GM19043 (cell line): Measurements from ENCODE around the gene PRKD1.
"Not testable (repeated sequence)": the region's sequence is repeated elsewhere in the genome, so short reads cannot be mapped to it uniquely, and the experiment has no call there.

Experiments used
- ATAC-seq: cut with Tn5 transposase; IDR thresholded peaks from one replicate; pipeline ENCODE4 v1.9.1; 2021; ENCODE audit warnings: low read depth; ENCODE audit not compliant: unreplicated experiment

The PRKD1 gene

DNA sequence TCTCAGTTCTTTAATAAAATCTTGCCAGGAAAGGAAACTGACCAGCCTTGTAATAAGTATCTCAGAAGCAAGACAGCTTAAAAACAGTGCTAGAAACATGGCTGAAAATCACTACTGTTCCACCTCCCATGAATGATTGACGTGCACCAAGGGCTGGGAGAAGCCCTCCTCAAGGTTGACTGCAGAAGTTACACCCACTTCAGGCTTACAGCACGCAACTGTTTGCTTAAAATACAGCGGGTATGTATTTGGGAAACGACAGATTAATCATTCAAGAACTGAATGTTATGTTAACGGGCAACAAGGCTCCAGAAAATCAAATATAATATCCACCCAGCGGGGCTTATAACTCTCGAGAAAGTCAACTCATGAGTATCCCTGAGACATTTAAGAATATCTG lies 22.1 kb downstream of the PRKD1 start:
- no peak for ATAC-seq

DNA sequence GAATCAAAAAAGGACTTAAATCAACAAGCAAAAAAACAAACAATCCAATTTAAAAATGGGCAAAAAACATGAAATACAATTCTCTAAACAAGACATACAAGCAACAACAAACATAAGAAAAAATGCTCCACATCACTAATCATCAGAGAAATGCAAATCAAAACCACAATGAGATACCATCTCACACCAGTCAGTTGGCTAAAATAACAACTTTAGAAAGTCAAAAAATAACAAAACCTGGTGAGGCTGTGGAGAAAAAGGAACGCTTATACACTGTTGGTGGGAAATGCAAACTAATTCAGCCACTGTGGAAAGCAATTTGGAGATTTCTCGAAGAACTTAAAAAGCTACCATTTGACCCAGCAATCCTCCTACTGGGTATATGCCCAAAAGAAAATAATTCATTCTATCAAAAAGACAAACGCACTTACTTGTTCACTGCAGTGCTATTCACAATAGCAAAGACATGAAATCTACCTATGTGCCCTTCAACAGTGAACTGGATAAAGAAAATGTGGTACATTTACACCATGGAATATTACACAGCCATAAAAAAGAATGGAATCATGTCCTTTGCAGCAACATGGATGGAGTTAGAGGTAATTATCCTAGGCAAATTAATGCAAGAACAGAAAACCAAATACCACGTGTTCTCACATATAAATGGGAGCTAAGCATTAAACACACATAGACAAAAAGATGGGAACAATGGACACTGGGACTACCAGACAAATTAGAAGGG lies 26.9 kb downstream of the PRKD1 start:
- no peak for ATAC-seq

DNA sequence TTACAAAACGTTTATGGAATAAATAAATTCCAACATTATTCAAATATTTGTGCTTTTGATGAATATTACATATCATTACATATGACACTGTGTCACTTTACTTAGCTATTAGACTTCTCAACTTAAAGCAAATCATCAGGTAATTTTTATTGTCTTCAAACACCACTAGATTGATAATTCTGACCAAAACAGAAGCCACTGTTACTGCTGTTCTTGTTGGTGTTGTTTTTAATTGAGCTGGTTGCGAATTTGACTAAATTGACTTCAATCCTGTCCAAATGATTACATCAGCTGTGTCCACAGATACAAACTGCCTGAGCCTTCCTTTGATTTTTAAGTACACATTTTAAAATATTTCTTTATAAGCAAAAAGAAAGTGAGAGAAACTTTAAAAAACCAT lies 29.2 kb downstream of the PRKD1 start:
- no peak for ATAC-seq

DNA sequence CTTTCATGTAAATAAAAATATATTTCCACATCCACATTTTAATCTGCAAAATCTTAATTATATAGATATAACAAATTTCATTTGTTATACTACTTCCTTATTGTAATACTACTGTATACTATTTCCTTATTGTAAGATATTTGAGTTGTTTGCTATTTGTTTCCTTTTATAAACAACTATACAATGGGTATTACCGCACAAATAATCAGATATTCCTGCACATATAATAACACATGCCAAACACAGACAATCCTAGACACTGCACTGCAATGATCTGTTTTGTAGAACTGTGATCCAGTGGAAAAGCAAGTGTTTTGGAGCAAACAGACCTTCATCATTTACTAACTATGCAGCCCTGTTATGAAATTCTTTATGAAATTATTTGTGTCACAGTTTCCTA lies 30.5 kb downstream of the PRKD1 start:
- no peak for ATAC-seq

DNA sequence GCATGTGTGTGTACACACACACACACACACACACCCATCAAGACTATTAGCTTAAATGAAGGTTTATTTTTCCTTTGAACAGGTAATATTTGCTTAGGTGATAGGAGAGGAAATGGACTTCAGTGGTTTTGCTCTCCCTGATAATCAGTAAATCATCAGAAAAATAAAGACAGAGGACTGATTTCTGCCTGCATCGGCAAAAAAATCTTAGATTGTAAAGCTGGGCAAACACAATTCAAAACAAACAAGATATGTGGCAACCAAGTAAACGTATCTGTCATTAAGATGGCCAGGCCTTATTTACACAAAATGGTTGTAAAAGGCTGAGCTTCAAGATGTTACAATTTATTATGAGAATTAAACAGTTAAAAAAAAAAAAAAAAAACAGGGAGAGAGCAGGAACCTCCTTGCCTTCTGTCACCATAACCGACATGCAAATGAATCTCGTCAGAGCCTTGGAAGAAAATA lies 31.3 kb downstream of the PRKD1 start:
- no peak for ATAC-seq

- ATAC-seq, result no peak
Measured at GRCh38 chr14:29895591-29896083, 32.0 kb downstream of the PRKD1 start.

GRCh38 chr14:29893989-29894388 lies 33.7 kb downstream of the PRKD1 start:
- ATAC-seq, result no peak

GRCh38 chr14:29892327-29892726 lies 35.3 kb downstream of the PRKD1 start:
- ATAC-seq, result no peak

DNA sequence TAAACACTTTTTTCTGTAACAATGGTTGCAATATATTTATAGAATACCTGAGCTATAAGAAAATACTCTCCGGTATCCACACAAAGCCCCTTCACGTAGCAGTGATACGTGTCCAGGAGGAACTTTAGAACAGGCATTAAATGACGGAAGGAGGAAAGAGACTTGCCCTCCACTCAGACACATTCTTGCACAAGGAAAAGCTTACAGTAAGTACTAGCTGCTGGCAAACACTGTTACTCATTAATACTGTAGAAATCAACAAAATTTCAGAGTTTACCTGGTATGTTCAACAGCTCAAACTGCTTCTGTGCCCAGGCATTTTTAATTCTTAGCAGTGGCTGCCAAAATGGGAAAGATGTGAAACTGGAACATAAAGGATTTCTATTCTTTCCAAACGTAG lies 41.7 kb downstream of the PRKD1 start:
- ATAC-seq, result no peak

GRCh38 chr14:29868000-29868399 lies 59.6 kb downstream of the PRKD1 start:
- no peak for ATAC-seq

GRCh38 chr14:29865299-29865698 lies 62.3 kb downstream of the PRKD1 start:
- no peak for ATAC-seq

DNA sequence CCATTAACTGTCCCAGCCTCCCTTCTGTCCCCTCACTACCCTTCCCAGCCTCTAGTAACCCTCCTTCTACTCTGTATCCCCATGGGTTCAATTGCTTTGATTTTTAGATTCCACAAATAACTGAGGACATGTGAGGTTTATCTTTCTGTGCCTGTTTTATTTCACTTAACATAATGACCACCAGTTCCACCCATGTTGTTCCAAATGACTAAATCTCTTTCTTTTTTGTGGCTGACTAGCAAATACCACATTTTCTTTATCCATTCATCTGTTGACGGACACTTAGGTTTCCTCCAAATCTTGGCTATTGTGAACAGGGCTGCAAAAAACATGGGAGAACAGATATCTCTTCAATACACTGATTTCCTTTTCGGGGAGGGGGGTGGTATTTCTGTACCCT lies 65.7 kb downstream of the PRKD1 start:
- no peak for ATAC-seq

GRCh38 chr14:29858299-29858698 lies 69.3 kb downstream of the PRKD1 start:
- peak; percentile 90 for ATAC-seq

- peak; percentile 64 for ATAC-seq
Measured at GRCh38 chr14:29857551-29857950, 70.1 kb downstream of the PRKD1 start.

DNA sequence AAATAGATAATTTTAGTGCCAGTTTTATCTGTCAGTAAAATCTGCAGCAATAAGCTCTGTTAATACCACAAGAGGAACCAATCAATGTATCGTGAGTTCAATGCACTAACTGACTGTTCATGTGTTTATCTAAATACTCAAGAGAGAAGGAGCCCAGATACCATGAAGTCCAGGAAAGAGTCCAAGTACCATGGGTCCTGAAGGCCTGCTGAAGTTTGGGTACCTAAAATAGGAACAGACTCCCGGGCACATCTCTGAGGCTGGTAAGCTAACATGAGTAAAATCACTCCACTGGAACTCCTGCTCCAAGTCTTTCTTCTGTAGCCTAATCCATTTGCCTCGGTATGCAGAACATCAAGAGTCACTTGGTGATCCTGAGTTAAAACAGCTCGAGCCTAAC lies 71.1 kb downstream of the PRKD1 start:
- no peak for ATAC-seq

DNA sequence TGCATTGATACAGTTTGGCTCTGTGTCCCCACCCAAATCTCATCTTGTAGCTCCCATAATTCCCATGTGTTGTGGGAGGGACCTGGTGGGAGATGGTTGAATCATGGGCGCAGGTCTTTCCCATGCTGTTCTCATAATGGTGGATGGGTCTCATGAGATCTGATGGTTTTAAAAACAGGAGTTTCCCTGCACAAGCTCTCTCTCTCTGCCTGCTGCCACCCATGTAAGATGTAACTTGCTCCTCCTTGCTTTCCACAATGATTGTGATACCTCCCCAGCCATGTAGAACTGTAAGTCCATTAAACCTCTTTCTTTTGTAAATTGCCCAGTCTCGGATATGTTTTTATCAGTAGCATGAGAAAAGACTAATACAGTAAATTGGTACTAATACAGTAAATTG lies 74.0 kb downstream of the PRKD1 start:
- not testable (repeated sequence) for ATAC-seq

DNA sequence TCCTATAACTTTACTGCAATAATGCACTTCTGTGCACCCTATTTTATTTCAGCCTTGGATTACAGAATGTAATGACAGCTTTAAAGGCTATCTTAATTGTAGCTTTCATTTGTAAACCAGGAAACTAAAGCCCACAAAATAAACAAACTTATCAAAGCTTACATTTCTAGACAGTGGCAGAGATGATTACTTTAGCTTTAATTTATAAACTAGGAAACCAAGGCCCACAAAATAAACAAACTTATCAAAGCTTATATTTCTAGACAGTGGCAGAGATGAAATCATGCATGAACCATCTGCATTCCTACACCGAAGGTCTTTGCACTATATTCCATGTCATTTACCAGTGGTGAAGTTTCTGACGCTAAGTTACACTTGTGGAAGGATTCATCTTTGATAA lies 74.4 kb downstream of the PRKD1 start:
- ATAC-seq, result no peak

- no peak for ATAC-seq
Measured at GRCh38 chr14:29851397-29851796, 76.2 kb downstream of the PRKD1 start.

DNA sequence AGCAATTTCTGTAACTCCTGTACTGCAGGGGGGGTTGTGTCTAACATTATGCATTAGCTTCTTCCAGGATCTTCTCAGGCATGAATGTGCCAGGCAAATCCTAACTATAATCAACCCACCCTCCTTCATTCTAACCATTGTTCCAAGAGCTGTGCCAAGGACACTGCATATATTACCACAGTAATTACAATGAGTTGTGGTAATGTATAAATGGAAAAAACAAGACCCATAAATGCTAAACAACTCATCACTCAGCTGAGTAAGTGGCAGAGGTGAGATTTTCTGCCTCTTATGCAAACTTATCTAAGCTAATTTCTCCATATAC lies 80.6 kb downstream of the PRKD1 start:
- peak; percentile 19 for ATAC-seq

GRCh38 chr14:29846339-29847055 lies 81.2 kb downstream of the PRKD1 start:
- ATAC-seq, result peak; percentile 51

DNA sequence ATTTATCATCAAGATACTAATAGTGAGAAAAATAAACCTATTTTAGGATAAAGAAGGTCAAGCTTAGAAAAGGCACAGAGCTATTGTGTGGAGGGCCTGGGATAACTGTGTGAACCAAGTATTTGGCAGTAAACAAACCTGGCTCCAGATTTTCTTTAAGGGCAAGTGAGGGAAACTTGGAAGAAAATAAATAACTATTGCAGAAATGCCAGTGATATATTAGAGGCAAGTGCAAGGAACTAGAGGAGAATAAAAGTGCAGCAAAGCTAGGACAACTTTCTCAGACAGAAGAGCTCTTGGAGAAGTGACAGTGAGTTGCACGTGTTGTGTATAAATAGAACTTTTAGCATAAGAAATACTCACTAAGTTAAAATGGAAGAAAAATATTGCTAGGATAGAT lies 83.7 kb downstream of the PRKD1 start:
- ATAC-seq, result no peak

GRCh38 chr14:29842228-29842627 lies 85.4 kb downstream of the PRKD1 start:
- no peak for ATAC-seq
